Sigmoid colon (tissue), 4 donors: ENCODE measurements around the gene SSBP3.

Experiments used
- CTCF ChIP-seq, 4 experiments: fragments of 450-650 bp in 3 of 4; fragments of 200-600 bp in 1 of 4; IDR thresholded peaks; one replicate each; pipeline ENCODE4 v1.5.1; 2016 to 2019; ENCODE audit warnings: antibody characterized with exemption in 4 of 4, mild to moderate bottlenecking in 3 of 4, moderate library complexity in 2 of 4
- EP300 ChIP-seq, 4 donors: sonication (generic); formaldehyde crosslinking; IDR thresholded peaks; one replicate each; pipeline ENCODE4 v1.6.1; 2017; ENCODE audit warnings: antibody characterized with exemption in 4 of 4
- POLR2A ChIP-seq, 2 donors: fragments of 450-650 bp; IDR thresholded peaks; one replicate each; pipeline ENCODE4 v1.6.1; 2016; ENCODE audit warnings: antibody characterized with exemption in 2 of 2, mild to moderate bottlenecking in 2 of 2, moderate library complexity in 2 of 2
- POLR2AphosphoS5 ChIP-seq, 4 donors: sonication (generic); formaldehyde crosslinking; IDR thresholded peaks; one replicate each; pipeline ENCODE4 v1.6.1; 2017; ENCODE audit warnings: antibody characterized with exemption in 4 of 4

GRCh38 chr1:54279457-54279856 lies 126.7 kb downstream of the SSBP3 start:
- TF ChIP-seq CTCF (IDR thresholded peaks at IDR 0.05) = no peak
- TF ChIP-seq POLR2AphosphoS5 (IDR thresholded peaks at IDR 0.05) = no peak
- TF ChIP-seq POLR2A (IDR thresholded peaks at IDR 0.05) = no peak
- no peak for TF ChIP-seq EP300 (IDR thresholded peaks at IDR 0.05)
